Lung (tissue), 12 donors: ENCODE results near the gene ADAT2. TPM values are rescaled to one million over a fixed set of nuclear protein-coding genes. Genes with fewer than 3 reads are reported as not detected.
"Not testable (repeated sequence)": the region's sequence is repeated elsewhere in the genome, so short reads cannot be mapped to it uniquely, and the experiment has no call there.

ENCODE experiments used
- ATAC-seq: fragments of 200-7000 bp; cut with Tn5 transposase; one replicate; pipeline ENCODE4 v1.9.1; 2020; ENCODE audit warnings: moderate number of reproducible peaks; ENCODE audit not compliant: insufficient read depth, low FRiP score
- DNase-seq, 3 donors: peaks; one replicate each; pipeline ENCODE4 v3.0.0-alpha.2; 2013 to 2017
- H3K27ac ChIP-seq, 2 donors: one replicate each; pipeline ENCODE4 v1.5.1; 2013; ENCODE audit warnings: mild to moderate bottlenecking in 2 of 2, moderate library complexity in 2 of 2, control low read depth in 1 of 2, inconsistent platforms in 1 of 2, low read depth in 1 of 2, low read length in 1 of 2
- H3K27me3 ChIP-seq, 3 donors: one replicate each; pipeline ENCODE4 v1.5.1; 2013; ENCODE audit warnings: low read length in 2 of 3; ENCODE audit not compliant: control insufficient read depth in 3 of 3, insufficient read depth in 3 of 3
- H3K36me3 ChIP-seq, 4 donors: one replicate each; pipeline ENCODE4 v1.5.1; 2013; ENCODE audit warnings: low read length in 4 of 4, mild to moderate bottlenecking in 1 of 4, moderate library complexity in 1 of 4; ENCODE audit not compliant: control insufficient read depth in 4 of 4, insufficient read depth in 4 of 4
- H3K4me1 ChIP-seq, 5 donors: one replicate each; pipeline ENCODE4 v1.5.1; 2013; ENCODE audit warnings: low read length in 5 of 5, mild to moderate bottlenecking in 2 of 5, moderate library complexity in 1 of 5; ENCODE audit not compliant: control insufficient read depth in 5 of 5, insufficient read depth in 5 of 5
- H3K4me3 ChIP-seq: one replicate; pipeline ENCODE4 v1.5.1; 2013; ENCODE audit warnings: mild to moderate bottlenecking, control low read depth, moderate library complexity
- H3K9ac ChIP-seq, 2 donors: one replicate each; pipeline ENCODE4 v1.5.1; 2013; ENCODE audit warnings: low read length in 2 of 2, control low read depth in 1 of 2; ENCODE audit not compliant: insufficient read depth in 1 of 2
- H3K9me3 ChIP-seq, 4 donors: one replicate each; pipeline ENCODE4 v1.5.1; 2013; ENCODE audit warnings: low read length in 3 of 4, mild to moderate bottlenecking in 1 of 4, moderate library complexity in 1 of 4; ENCODE audit not compliant: control insufficient read depth in 4 of 4, insufficient read depth in 3 of 4
- whole genome bisulfite sequencing, 2 donors: extraction: QIAGEN DNeasy Blood & Tissue Kit; methylation state at CpG; one replicate each; pipeline ENCODE4 v1.1.7; 2013; 5-methylcytosine and 5-hydroxymethylcytosine counted together
- polyA plus RNA-seq, 2 donors: library from polyadenylated mRNA; stranded (reverse); fragments of 200-250 nt; gene quantifications; one replicate each; pipeline ENCODE4 v1.2.1, GENCODE V29; 2013
- total RNA-seq, 2 donors: library from RNA; depleted of rRNA in 1 of 2; stranded (reverse); fragments of >200 nt in 1 of 2; gene quantifications; one replicate each; pipeline ENCODE4 v1.2.1, GENCODE V29; 2014 to 2021
- TF ChIP-seq, protein P1 (sequence below): IDR thresholded peaks from 2 replicates; pipeline ENCODE4 v1.5.1; 2012; ENCODE audit warnings: mild to moderate bottlenecking; ENCODE audit errors: control extremely low read depth, extremely low read depth
- donor health status: control.
- donor health status: control.
- donor health status: Bipolar disorder and iron deficiency.
- donor health status: healthy.
- donor health status: DM: yes; HTN: yes; CAD: no.

The ADAT2 gene
- total and polyA plus RNA-seq, 4 donors: 3.9 to 11.1 (median 8.6) TPM

DNA sequence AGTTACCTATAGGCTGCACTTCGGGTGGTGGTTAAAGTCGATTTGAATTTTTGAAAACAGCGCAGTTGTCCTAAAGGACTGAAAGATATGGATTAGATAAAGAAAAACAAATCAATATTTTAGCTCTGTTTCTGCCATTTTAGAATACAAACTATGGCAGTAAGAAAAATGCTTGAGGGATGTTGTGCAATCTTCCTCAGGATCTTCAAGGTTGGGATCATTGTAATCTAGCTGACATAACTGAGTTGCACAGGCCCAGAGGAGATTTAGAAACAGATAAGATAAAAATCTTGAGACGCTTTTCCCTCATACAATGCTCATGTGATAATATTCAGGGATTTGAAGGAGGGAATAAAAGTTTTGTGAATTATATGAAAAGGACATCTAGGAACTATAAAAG, 1.0 kb upstream of the ADAT2 start:
- H3K4me1 ChIP-seq: peaks cover 0 to 23% (median 9%) of the 10 kb centered on the region in 5 donors
- TF ChIP-seq, protein P1, sequence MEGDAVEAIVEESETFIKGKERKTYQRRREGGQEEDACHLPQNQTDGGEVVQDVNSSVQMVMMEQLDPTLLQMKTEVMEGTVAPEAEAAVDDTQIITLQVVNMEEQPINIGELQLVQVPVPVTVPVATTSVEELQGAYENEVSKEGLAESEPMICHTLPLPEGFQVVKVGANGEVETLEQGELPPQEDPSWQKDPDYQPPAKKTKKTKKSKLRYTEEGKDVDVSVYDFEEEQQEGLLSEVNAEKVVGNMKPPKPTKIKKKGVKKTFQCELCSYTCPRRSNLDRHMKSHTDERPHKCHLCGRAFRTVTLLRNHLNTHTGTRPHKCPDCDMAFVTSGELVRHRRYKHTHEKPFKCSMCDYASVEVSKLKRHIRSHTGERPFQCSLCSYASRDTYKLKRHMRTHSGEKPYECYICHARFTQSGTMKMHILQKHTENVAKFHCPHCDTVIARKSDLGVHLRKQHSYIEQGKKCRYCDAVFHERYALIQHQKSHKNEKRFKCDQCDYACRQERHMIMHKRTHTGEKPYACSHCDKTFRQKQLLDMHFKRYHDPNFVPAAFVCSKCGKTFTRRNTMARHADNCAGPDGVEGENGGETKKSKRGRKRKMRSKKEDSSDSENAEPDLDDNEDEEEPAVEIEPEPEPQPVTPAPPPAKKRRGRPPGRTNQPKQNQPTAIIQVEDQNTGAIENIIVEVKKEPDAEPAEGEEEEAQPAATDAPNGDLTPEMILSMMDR: no peak
- no peaks in the 10 kb centered on the region for H3K27me3 ChIP-seq
- no peak overlapping the region for H3K4me3 ChIP-seq
- ATAC-seq (no peak), DNase-seq (no peak)
- H3K9me3 ChIP-seq: no peaks in the 10 kb centered on the region
- WGBS, 2 donors: 22 to 27% methylated on average over 4 of the region's 4 CpGs
- no peak overlapping the region for H3K27ac ChIP-seq
- peaks cover 0 to 4% (median 0%) of the 10 kb centered on the region in 4 donors for H3K36me3 ChIP-seq
- peak overlapping the region; percentile 68 to 78 for H3K9ac ChIP-seq

DNA sequence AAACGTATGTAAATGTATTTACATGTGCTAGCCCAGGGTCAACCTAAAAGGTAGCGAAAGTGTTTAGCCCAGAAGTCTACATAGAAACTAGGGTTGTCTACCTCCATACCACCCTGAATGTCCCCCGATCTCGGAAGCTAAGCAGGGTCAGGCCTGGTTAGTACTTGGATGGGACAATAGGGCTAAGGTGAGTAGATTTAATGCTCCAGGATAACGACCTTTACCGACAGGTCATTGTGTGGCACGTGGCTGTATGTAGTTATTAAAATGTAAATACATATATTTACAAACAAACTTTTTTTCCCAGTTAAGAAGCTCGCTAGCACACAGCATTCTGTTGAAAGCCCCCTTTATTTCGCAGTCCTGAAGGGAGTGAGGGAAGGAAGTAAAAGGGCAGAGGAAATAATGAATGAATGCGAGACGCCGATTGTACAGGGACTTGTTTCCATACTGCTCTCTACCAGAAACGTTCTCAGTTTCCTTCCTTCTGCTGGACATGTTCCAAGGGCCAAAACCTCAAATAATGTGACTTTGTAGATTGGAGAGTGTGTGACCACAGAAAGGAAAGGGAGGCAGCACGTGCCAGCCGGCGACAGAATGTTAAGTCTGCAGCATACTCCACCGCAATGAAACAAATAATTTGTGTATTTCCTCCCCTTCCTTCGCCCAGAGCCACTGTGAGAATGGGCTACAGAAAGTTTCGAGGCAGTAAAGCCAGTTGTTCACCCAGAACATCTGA, 612 bp downstream of the ADAT2 start:
- DNase-seq (peak; percentile 55 to 79 (median 77)), ATAC-seq (peak; percentile 12)
- Histone ChIP-seq H3K9ac (peak overlapping the region; percentile 78 to 88), H3K4me3 (peak overlapping the region; percentile 75), H3K27me3 (no peaks in the 10 kb centered on the region), H3K4me1 (peaks cover 0 to 28% (median 9%) of the 10 kb centered on the region in 5 donors), H3K36me3 (peaks cover 0 to 4% (median 0%) of the 10 kb centered on the region in 4 donors), H3K27ac (peak overlapping the region; percentile 62 to 93), H3K9me3 (no peaks in the 10 kb centered on the region)
- 5 to 6% methylated on average over 19 of the region's 19 CpGs for WGBS, 2 donors
- TF ChIP-seq, protein P1: no peak

DNA sequence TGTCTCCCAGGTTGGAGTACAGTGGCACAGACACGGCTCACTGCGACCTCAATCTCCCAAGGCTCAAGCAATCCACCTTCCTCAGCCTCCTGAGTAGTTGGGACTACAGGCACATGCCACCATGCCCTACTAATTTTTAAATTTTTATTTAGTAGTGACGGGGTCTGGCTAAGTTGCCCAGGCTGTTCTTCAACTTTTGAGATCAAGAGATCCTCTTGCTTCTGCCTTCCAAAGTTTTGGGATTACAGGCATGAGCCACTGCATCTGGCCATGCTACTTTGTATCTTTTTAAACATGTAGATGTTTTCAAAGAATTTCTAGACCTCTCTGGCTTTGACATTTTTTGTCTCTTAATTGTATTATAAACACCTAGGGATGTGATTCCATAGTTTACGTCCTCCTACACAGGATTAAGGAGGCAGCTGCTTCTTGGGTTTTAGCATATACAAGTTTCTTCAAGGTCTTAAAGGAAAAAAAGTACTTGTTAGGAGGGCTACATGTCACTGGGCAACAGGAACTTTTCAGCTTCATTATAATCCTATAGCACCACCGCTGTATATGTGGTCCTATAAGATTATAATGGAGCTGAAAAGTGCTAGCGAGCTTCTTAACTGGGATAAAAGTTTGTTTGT, 1.3 kb downstream of the ADAT2 start:
- Histone ChIP-seq H3K9me3 (no peaks in the 10 kb centered on the region), H3K4me3 (no peak overlapping the region), H3K27me3 (no peaks in the 10 kb centered on the region), H3K9ac (peak overlapping the region in 1 of 2 donors; percentile 88), H3K36me3 (peaks cover 0 to 4% (median 0%) of the 10 kb centered on the region in 4 donors), H3K4me1 (peaks cover 0 to 28% (median 9%) of the 10 kb centered on the region in 5 donors), H3K27ac (no peak overlapping the region)
- TF ChIP-seq, protein P1: no peak
- ATAC-seq (no peak), DNase-seq (peak in 1 of 3 donors; percentile 22)
- 77 to 83% methylated on average over 6 of the region's 6 CpGs for WGBS, 2 donors

DNA sequence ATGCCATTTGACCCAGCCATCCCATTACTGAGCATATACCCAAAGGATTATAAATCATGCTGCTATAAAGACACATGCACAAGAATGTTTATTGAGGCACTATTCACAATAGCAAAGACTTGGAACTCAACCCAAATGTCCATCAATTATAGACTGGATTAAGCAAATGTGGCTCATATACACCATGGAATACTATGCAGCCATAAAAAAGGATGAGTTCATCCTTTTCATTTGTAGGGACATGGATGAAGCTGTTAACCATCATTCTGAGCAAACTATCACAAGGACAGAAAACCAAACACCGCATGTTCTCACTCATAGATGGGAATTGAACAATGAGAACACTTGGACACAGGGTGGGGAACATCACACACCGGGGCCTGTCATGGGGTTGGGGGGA, 2.6 kb downstream of the ADAT2 start:
- H3K27me3 ChIP-seq, H3K9ac ChIP-seq, DNase-seq, H3K36me3 ChIP-seq, H3K27ac ChIP-seq, H3K9me3 ChIP-seq, H3K4me3 ChIP-seq, ATAC-seq: not testable (repeated sequence)
- 99 to 100% methylated on average over 2 of the region's 2 CpGs for WGBS, 2 donors
- H3K4me1 ChIP-seq: peaks cover 0 to 28% (median 9%) of the 10 kb centered on the region in 5 donors
